K562 (cell line): ENCODE data around the gene HDAC5. TPM values are rescaled to one million over a fixed set of nuclear protein-coding genes. Genes with fewer than 3 reads are reported as not detected.
A peak's percentile ranks its signal among the peaks of the same experiment; 100 is the strongest.

Source experiments
- ATAC-seq: fragments of 200-7000 bp; cut with Tn5 transposase; 3 replicates; pipeline ENCODE4 v1.9.1; 2020; ENCODE audit warnings: moderate library complexity
- BruUV-seq: library from RNA; stranded (reverse); fragments of 400-500 nt; replicated peaks from 2 replicates; lab custom pipeline; 2021; lab: Mats Ljungman, UMichigan
- CTCF ChIA-PET: fragments of 300-600 bp; formaldehyde crosslinking; extraction: SDS; loops from one replicate; lab custom pipeline; 2021; ENCODE audit warnings: low intra/inter-chr PET ratio; lab: Yijun Ruan, JAX
- POLR2A ChIA-PET: fragments of 300-600, 350-650 bp; sonication (Branson Sonifier 250); formaldehyde crosslinking; extraction: SDS; loops from one replicate; lab custom pipeline; 2021; ENCODE audit warnings: antibody characterized with exemption, inconsistent platforms; lab: Yijun Ruan, JAX
- DNase-seq, 4 experiments: peaks; one replicate each; pipeline versions ENCODE4 v3.0.0 to v3.0.0-alpha.2; 2011 to 2018; ENCODE audit warnings: low spot score in 3 of 4, mixed read lengths in 3 of 4; ENCODE audit errors: extremely low read depth in 1 of 4
- FAIRE-seq: peaks from 2 replicates; lab custom pipeline; 2011; peaks lifted over from hg19 to GRCh38; lab: Jason Lieb, UNC
- H2AFZ ChIP-seq: 2 replicates; pipeline ENCODE4 v1.6.0; 2011; ENCODE audit warnings: low read depth, low read length, control low read depth, inconsistent platforms
- H3K27ac ChIP-seq: fragments of 200-600 bp; 3 replicates; pipeline ENCODE4 v1.8.0; 2011; ENCODE audit warnings: low read depth, mild to moderate bottlenecking, control low read depth, inconsistent platforms, low read length, moderate library complexity, mixed read lengths; ENCODE audit errors: extremely low read depth
- H3K27me3 ChIP-seq, 2 experiments: fragments of 300-600 bp in 1 of 2; 2 replicates in 1 of 2; 3 replicates in 1 of 2; pipeline versions ENCODE4 v1.6.0 to v1.8.0; 2011; ENCODE audit warnings: inconsistent platforms in 2 of 2, low read length in 2 of 2, mild to moderate bottlenecking in 1 of 2, mixed read lengths in 1 of 2, moderate library complexity in 1 of 2; ENCODE audit not compliant: control insufficient read depth in 2 of 2, insufficient read depth in 2 of 2
- H3K36me3 ChIP-seq: fragments of 300-600 bp; 3 replicates; pipeline ENCODE4 v1.8.0; 2011; ENCODE audit warnings: mild to moderate bottlenecking, low read length, inconsistent platforms; ENCODE audit not compliant: control insufficient read depth, insufficient read depth
- H3K4me1 ChIP-seq, 2 experiments: fragments of 200-600 bp in 1 of 2; replicated peaks in 1 of 2; 2 replicates in 1 of 2; 3 replicates in 1 of 2; pipeline versions ENCODE4 v1.5.1 to v1.8.0; 2011; ENCODE audit warnings: inconsistent platforms in 2 of 2, low read length in 2 of 2, mild to moderate bottlenecking in 1 of 2, mixed read lengths in 1 of 2, moderate library complexity in 1 of 2; ENCODE audit not compliant: control insufficient read depth in 2 of 2, insufficient read depth in 2 of 2
- H3K4me2 ChIP-seq: 2 replicates; pipeline ENCODE4 v1.6.1; 2011; ENCODE audit warnings: low read length, control low read depth, inconsistent platforms, mixed read lengths; ENCODE audit not compliant: insufficient read depth
- H3K4me3 ChIP-seq: fragments of 200-600 bp; sonication (generic), shearing (Covaris generic); 2 replicates; pipeline ENCODE4 v1.5.1; 2016; ENCODE audit warnings: control low read depth, inconsistent platforms
- H3K79me2 ChIP-seq: fragments of 200-600 bp; 3 replicates; pipeline ENCODE4 v1.8.0; 2011; ENCODE audit warnings: low read length, inconsistent platforms; ENCODE audit not compliant: control insufficient read depth, insufficient read depth
- H3K9ac ChIP-seq, 2 experiments: 2 replicates each; pipeline versions ENCODE4 v1.6.0 to v1.6.1; 2011; ENCODE audit warnings: low read depth in 2 of 2, low read length in 2 of 2, control low read depth in 1 of 2, inconsistent platforms in 1 of 2, mild to moderate bottlenecking in 1 of 2, mixed read lengths in 1 of 2; ENCODE audit not compliant: insufficient read depth in 1 of 2
- H3K9me1 ChIP-seq: one replicate; pipeline ENCODE4 v1.6.0; 2011; ENCODE audit warnings: inconsistent platforms, mild to moderate bottlenecking, low read length, moderate library complexity; ENCODE audit not compliant: control insufficient read depth, insufficient read depth
- H3K9me3 ChIP-seq: replicated peaks from 2 replicates; pipeline ENCODE4 v1.5.1; 2011; ENCODE audit warnings: low read depth, low read length, inconsistent platforms; ENCODE audit not compliant: control insufficient read depth, insufficient read depth
- H4K20me1 ChIP-seq: replicated peaks from 2 replicates; pipeline ENCODE4 v1.6.1; 2011; ENCODE audit warnings: low read length, inconsistent platforms, mixed read lengths; ENCODE audit not compliant: control insufficient read depth, insufficient read depth
- ARID1B ChIP-seq: fragments of 450-650 bp; IDR thresholded peaks from 2 replicates; pipeline ENCODE4 v1.6.1; 2016; ENCODE audit warnings: antibody characterized with exemption, mild to moderate bottlenecking, inconsistent platforms
- ELF1 ChIP-seq: fragments of 200-800 bp; sonication (Bioruptor generic); IDR thresholded peaks from 2 replicates; pipeline ENCODE4 v1.6.1; 2016; ENCODE audit warnings: missing genetic modification characterization, missing compliant biosample characterization
- HDAC6 ChIP-seq: IDR thresholded peaks from 2 replicates; pipeline ENCODE4 v1.6.1; 2012; ENCODE audit warnings: low read depth, mild to moderate bottlenecking, control low read depth, inconsistent platforms, low read length, moderate library complexity
- ILF3 ChIP-seq: fragments of 450-650 bp; IDR thresholded peaks from 2 replicates; pipeline ENCODE4 v1.6.1; 2018; ENCODE audit warnings: antibody characterized with exemption, mild to moderate bottlenecking, moderate library complexity, borderline replicate concordance
- PATZ1 ChIP-seq: fragments of 250-450 bp; sonication (Bioruptor Pico); IDR thresholded peaks from 2 replicates; pipeline ENCODE4 v1.5.0; 2020; ENCODE audit warnings: mild to moderate bottlenecking, borderline replicate concordance
- PHB ChIP-seq: fragments of 250-450 bp; sonication (Bioruptor Pico); IDR thresholded peaks from 2 replicates; pipeline ENCODE4 v1.5.0; 2021
- POLR2G ChIP-seq: fragments of 200-400 bp; formaldehyde crosslinking; IDR thresholded peaks from 2 replicates; pipeline ENCODE4 v1.6.1; 2017; ENCODE audit warnings: low read depth, mild to moderate bottlenecking, antibody characterized with exemption, low read length, moderate library complexity
- RFX5 ChIP-seq: IDR thresholded peaks from 2 replicates; pipeline ENCODE4 v1.6.1; 2011; ENCODE audit warnings: low read depth, mild to moderate bottlenecking, improper control_type of control experiment, low read length
- SIN3B ChIP-seq: fragments of 450-650 bp; IDR thresholded peaks from 2 replicates; pipeline ENCODE4 v1.6.1; 2017; ENCODE audit warnings: low read depth, mild to moderate bottlenecking, moderate library complexity
- ZFP30 ChIP-seq: fragments of 250-450 bp; sonication (Bioruptor Pico); IDR thresholded peaks from 2 replicates; pipeline ENCODE4 v1.8.0; 2022; ENCODE audit warnings: moderate library complexity, mild to moderate bottlenecking, inconsistent platforms, borderline replicate concordance
- ZNF318 ChIP-seq, 2 experiments: fragments of 450-650 bp; IDR thresholded peaks; 2 replicates each; pipeline ENCODE4 v1.6.1; 2016; ENCODE audit warnings: mild to moderate bottlenecking in 2 of 2, borderline replicate concordance in 1 of 2, low read depth in 1 of 2, moderate library complexity in 1 of 2
- WGBS: fragments of 100-300 bp; shearing (Covaris generic); methylation state at CpG from one replicate; pipeline ENCODE4 v1.1.6; 2016; ENCODE audit warnings: low coverage, mixed read lengths; ENCODE audit not compliant: insufficient coverage; ENCODE audit errors: missing lambda C conversion rate; 5-methylcytosine and 5-hydroxymethylcytosine counted together
- in situ Hi-C: fragments of 300-500 bp; cut with MboI; formaldehyde crosslinking; loops from 4 replicates; pipeline ENCODE4 v1.15.0; 2018; ENCODE audit warnings: inconsistent platforms, mixed read lengths
- intact Hi-C: fragments of 100-400 bp; cut with micrococcal nuclease; formaldehyde crosslinking; loops from 2 replicates; pipeline ENCODE4 v1.14.2; 2022
- polyA plus RNA-seq, 8 experiments: library from polyadenylated mRNA; depleted of rRNA in 4 of 8; stranded (reverse) in 5 of 8; unstranded in 3 of 8; fragments of >200 nt; fragmentation: Nextera tagmentation in 2 of 8; fragmentation: Illumina TruSeq in 1 of 8; extraction: Ambion mirVana in 2 of 8; extraction: Trizol in 1 of 8; gene quantifications; 2 replicates each; pipeline versions ENCODE4 v1.2.1 to v1.2.3, GENCODE V29; 2011 to 2014; ENCODE audit warnings: inconsistent platforms in 1 of 8, missing spikeins in 1 of 8
- total RNA-seq, 7 experiments: library from RNA; depleted of rRNA in 6 of 7; stranded (reverse); fragments of >200 nt in 6 of 7; fragmentation: Illumina TruSeq in 2 of 7; extraction: Trizol in 2 of 7; gene quantifications; 2 replicates each; pipeline versions ENCODE4 v1.2.1 to v1.2.3, GENCODE V29; 2011 to 2021; ENCODE audit warnings: low replicate concordance in 1 of 7

HDAC5 gene
- total and polyA plus RNA-seq, 9 of the 15 experiments (the other 6 are each of a cell fraction or from before 2014, with no cell fraction given): 0.45 to 26.2 (median 16.4) TPM

DNA sequence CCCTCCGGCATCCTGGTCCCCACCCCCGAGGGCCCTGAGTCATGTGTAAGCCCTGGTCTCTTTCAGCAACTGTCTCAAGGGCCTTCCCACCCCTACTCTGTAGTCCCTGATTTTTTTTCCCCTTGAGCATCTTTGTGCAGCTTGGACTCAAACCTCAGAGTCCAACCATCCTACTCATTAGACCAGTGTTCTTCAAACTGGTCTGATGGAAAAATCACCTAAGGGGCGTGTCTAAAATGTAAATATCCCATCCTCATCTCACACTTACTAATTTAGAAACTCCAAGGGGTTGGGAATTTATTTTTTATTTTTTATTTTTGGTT, 52.3 kb downstream of the HDAC5 start:
- Histone ChIP-seq H4K20me1 (no peaks in the 10 kb centered on the region), H3K27me3 (no peaks in the 10 kb centered on the region), H3K9ac (peak overlapping the region; percentile 77 to 93), H3K36me3 (peaks cover 23% of the 10 kb centered on the region; the same call in 2 of the 3 replicates), H2AFZ (peak overlapping the region; percentile 91), H3K9me3 (no peaks in the 10 kb centered on the region), H3K79me2 (peaks cover 31% of the 10 kb centered on the region), H3K4me1 (peaks cover 16 to 41% of the 10 kb centered on the region in 2 experiments; a peak in 4 of 5 replicates), H3K27ac (peak overlapping the region; percentile 84), H3K9me1 (no peaks in the 10 kb centered on the region), H3K4me2 (peak overlapping the region; percentile 96), H3K4me3 (peak overlapping the region; percentile 62)
- ATAC-seq: peak; percentile 44
- no peak for FAIRE-seq
- intact Hi-C loops (no loop called here), in situ Hi-C loops (no loop called here)
- WGBS: 0% methylated on average over 3 of the region's 3 CpGs
- ChIA-PET CTCF (no interaction called here), POLR2A (interaction anchor here (0.8 to 1.6 kb wide), 6 partner anchors 9 to 1080 kb away, joined by 3 to 6 read pairs (median 3); no protein-coding TSS in a partner anchor)
- no peak for DNase-seq
- no TSS peak for BruUV-seq
- TF ChIP-seq ARID1B (no peak), ELF1 (tag) (no peak), PHB (no peak), PATZ1 (CRISPR knock-in tag) (no peak), RFX5 (no peak), ZFP30 (no peak), ZNF318 (IDR thresholded peaks at IDR 0.05; ENCODE audit: borderline replicate concordance in 1 of 2, low read depth in 1 of 2) (no peak), HDAC6 (no peak), POLR2G (no peak), SIN3B (no peak), ILF3 (no peak)
